NT2/D1 (cell line): ENCODE results near the gene CDO1.
"Not testable (repeated sequence)": the region's sequence is repeated elsewhere in the genome, so short reads cannot be mapped to it uniquely, and the experiment has no call there.

Source experiments
- DNase-seq: peaks from one replicate; pipeline ENCODE4 v3.0.0-alpha.2; 2011; ENCODE audit warnings: low read depth, low spot score
- H3K27me3 ChIP-seq: 2 replicates; pipeline ENCODE4 v1.6.0; 2011; ENCODE audit warnings: mild to moderate bottlenecking; ENCODE audit not compliant: insufficient read length, insufficient read depth
- H3K36me3 ChIP-seq: 2 replicates; pipeline ENCODE4 v1.6.1; 2011; ENCODE audit warnings: mild to moderate bottlenecking, low read length, mixed read lengths; ENCODE audit not compliant: insufficient read depth, insufficient read length
- H3K4me1 ChIP-seq: 2 replicates; pipeline ENCODE4 v1.5.1; 2011; ENCODE audit not compliant: insufficient read depth, insufficient read length
- H3K4me3 ChIP-seq: 2 replicates; pipeline ENCODE4 v1.5.1; 2011; ENCODE audit warnings: low read depth; ENCODE audit not compliant: insufficient read length
- H3K9ac ChIP-seq: 2 replicates; pipeline ENCODE4 v1.6.0; 2011; ENCODE audit warnings: low read depth; ENCODE audit not compliant: insufficient read length
- H3K9me3 ChIP-seq: 2 replicates; pipeline ENCODE4 v1.5.1; 2011; ENCODE audit warnings: mild to moderate bottlenecking, low read length; ENCODE audit not compliant: insufficient read depth
- SUZ12 ChIP-seq: IDR thresholded peaks from 2 replicates; pipeline ENCODE4 v1.6.1; 2011; ENCODE audit not compliant: insufficient read length, insufficient read depth; ENCODE audit errors: extremely low read depth
- YY1 ChIP-seq: IDR thresholded peaks from 2 replicates; pipeline ENCODE4 v1.6.1; 2011; ENCODE audit not compliant: insufficient read length, insufficient read depth
- ZNF274 ChIP-seq: IDR thresholded peaks from 2 replicates; pipeline ENCODE4 v1.6.1; 2011; ENCODE audit warnings: mild to moderate bottlenecking, low read depth, low read length

Gene CDO1

DNA sequence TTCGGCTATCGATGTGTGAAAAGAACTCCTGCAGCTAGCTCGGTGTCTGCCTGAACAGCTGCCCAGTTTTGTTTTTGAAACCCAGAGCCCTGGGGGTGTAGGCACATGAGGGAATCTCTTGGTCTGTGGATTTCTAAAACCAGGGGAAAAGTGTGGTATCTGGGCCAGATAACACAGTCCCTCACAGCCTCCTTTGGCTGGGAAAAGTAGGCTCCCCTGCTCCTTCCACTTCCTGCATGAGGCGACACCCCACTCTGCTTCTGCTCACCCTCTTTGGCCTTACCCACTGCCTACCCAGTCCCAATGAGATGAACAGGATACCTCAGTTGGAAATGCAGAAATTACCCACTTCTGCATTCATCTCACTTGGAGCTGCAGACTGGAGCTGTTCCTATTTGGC lies 9.5 kb upstream of the CDO1 start:
- DNase-seq: no peak
- H3K9me3 ChIP-seq: no peaks in the 10 kb centered on the region
- H3K4me3 ChIP-seq: no peak overlapping the region
- no peaks in the 10 kb centered on the region for H3K27me3 ChIP-seq
- H3K9ac ChIP-seq: no peak overlapping the region
- no peaks in the 10 kb centered on the region for H3K4me1 ChIP-seq
- no peak for TF ChIP-seq YY1
- H3K36me3 ChIP-seq: peaks cover 18% of the 10 kb centered on the region

- peaks cover 11% of the 10 kb centered on the region for H3K36me3 ChIP-seq
- not testable (repeated sequence) for H3K9ac ChIP-seq, H3K4me1 ChIP-seq, H3K27me3 ChIP-seq, H3K4me3 ChIP-seq, H3K9me3 ChIP-seq, DNase-seq
These were observed 8.5 kb upstream of the CDO1 start for GRCh38 chr5:115824983-115825382.

GRCh38 chr5:115820846-115821245 lies 4.4 kb upstream of the CDO1 start:
- TF ChIP-seq YY1 (no peak), SUZ12 (no peak), ZNF274 (no peak)

DNA sequence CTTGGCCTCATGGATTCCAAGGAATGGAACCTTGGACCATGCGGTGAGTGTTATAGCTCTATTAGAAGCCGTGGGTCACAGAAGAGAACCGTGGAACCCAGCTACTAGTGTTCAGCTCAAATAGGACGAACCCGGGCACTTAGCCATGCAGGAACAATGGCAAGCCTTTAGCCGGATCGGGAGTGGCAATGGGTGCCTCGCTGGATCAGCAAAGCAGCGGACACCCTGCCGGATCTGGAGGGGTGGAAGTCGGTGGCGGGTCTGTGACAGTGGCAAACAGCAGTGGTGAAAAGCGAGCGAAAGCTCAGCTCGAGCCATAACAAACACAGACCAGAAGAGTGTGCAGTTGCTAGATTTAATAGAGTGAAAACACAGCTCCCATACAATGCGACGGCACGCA lies 2.4 kb upstream of the CDO1 start:
- DNase-seq: no peak
- no peak overlapping the region for H3K4me3 ChIP-seq
- H3K36me3 ChIP-seq: no peaks in the 10 kb centered on the region
- no peak overlapping the region for H3K9ac ChIP-seq
- H3K27me3 ChIP-seq: peaks cover 32% of the 10 kb centered on the region
- no peaks in the 10 kb centered on the region for H3K9me3 ChIP-seq
- H3K4me1 ChIP-seq: no peaks in the 10 kb centered on the region
- TF ChIP-seq YY1: no peak
- TF ChIP-seq SUZ12: no peak
- no peak for TF ChIP-seq ZNF274

More at GRCh38 chr5:115820846-115821245, 4.4 kb upstream of the CDO1 start:
- H3K36me3 ChIP-seq: no peaks in the 10 kb centered on the region
- no peak overlapping the region for H3K4me3 ChIP-seq
- H3K9ac ChIP-seq: no peak overlapping the region
- no peak for DNase-seq
- no peaks in the 10 kb centered on the region for H3K9me3 ChIP-seq
- H3K27me3 ChIP-seq: peaks cover 12% of the 10 kb centered on the region
- H3K4me1 ChIP-seq: no peaks in the 10 kb centered on the region

GRCh38 chr5:115817386-115817785 lies 927 bp upstream of the CDO1 start:
- no peaks in the 10 kb centered on the region for H3K9me3 ChIP-seq
- peaks cover 33% of the 10 kb centered on the region for H3K27me3 ChIP-seq
- no peak for DNase-seq
- H3K36me3 ChIP-seq: no peaks in the 10 kb centered on the region
- no peak for TF ChIP-seq SUZ12
- TF ChIP-seq ZNF274: no peak
- TF ChIP-seq YY1: no peak
- H3K4me3 ChIP-seq: no peak overlapping the region
- no peaks in the 10 kb centered on the region for H3K4me1 ChIP-seq
- no peak overlapping the region for H3K9ac ChIP-seq

DNA sequence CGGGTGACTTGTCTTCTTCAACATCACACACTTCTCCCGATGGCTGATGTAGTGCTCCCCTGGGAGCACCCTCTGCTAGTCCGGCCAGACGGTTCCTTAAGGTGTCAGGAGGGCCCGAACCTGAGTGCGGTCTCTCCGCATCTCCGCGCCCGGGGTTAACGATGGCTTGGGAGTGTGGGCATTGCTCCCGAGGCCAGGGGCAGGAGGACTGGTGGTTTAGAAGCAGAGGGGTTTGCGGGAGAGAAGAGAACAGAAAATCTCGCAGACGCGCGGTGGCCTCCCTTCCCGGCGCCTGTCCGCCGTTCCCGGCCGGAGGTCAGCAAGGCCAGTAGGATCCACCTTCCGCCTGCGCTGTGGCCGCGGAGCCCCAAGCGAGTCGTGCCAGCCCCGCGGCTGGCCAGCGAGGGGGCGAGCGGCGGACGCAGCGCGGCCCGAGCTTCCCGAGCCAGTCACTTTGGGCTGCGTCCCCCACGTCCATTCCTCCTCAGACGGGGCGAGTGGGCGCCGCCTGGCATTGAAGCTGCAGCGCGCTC lies 700 bp downstream of the CDO1 start:
- H3K9ac ChIP-seq: peak overlapping the region; percentile 86
- H3K9me3 ChIP-seq: no peaks in the 10 kb centered on the region
- H3K27me3 ChIP-seq: peaks cover 33% of the 10 kb centered on the region
- H3K36me3 ChIP-seq: no peaks in the 10 kb centered on the region
- DNase-seq: no peak
- no peak for TF ChIP-seq SUZ12
- TF ChIP-seq ZNF274: no peak
- no peak for TF ChIP-seq YY1
- H3K4me1 ChIP-seq: no peaks in the 10 kb centered on the region
- peak overlapping the region; percentile 83 for H3K4me3 ChIP-seq

- no peak for DNase-seq
- Histone ChIP-seq H3K9me3 (no peaks in the 10 kb centered on the region), H3K4me3 (peak overlapping the region; percentile 83)
These were observed 1.3 kb downstream of the CDO1 start for GRCh38 chr5:115815006-115815692.

DNA sequence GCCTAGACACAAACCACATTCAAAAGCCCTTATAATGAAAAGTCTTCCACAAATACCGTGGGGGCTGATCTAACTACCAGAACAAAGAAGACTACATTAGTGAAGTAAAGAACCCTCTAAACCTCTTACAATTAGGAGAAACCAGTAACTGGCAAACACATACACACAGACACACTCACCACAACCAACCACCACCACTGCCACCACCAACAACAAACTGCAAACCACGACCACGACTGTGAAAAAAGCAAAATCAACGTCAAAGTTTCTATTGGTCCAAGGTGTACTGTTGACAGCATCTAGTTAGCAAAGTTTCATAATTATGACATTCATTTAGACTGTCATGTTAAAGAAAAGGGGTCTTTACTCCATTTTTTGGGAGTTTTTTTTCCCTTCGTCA lies 2.7 kb downstream of the CDO1 start:
- Histone ChIP-seq H3K4me3 (no peak overlapping the region), H3K9ac (no peak overlapping the region), H3K4me1 (no peaks in the 10 kb centered on the region), H3K27me3 (peaks cover 33% of the 10 kb centered on the region), H3K36me3 (no peaks in the 10 kb centered on the region), H3K9me3 (no peaks in the 10 kb centered on the region)
- no peak for DNase-seq
- TF ChIP-seq SUZ12 (no peak), ZNF274 (no peak), YY1 (no peak)

More at GRCh38 chr5:115815006-115815692, 1.3 kb downstream of the CDO1 start:
- no peaks in the 10 kb centered on the region for H3K4me1 ChIP-seq
- H3K27me3 ChIP-seq: peaks cover 33% of the 10 kb centered on the region
- H3K36me3 ChIP-seq: no peaks in the 10 kb centered on the region
- peak overlapping the region; percentile 86 for H3K9ac ChIP-seq
- TF ChIP-seq YY1 (no peak), ZNF274 (no peak), SUZ12 (no peak)
